ENCODE measurements around the gene NPY4R2. TPM values are rescaled to one million over a fixed set of nuclear protein-coding genes. Genes with fewer than 3 reads are reported as not detected.
"Not testable (repeated sequence)": the region's sequence is repeated elsewhere in the genome, so short reads cannot be mapped to it uniquely, and the experiment has no call there.

NPY4R2 gene
- total RNA-seq, 1 donor: not detected

GRCh38 chr10:47972077-47972476 is 53.6 kb downstream of the NPY4R2 start:
- DNase-seq (ENCODE audit: low read depth); H3K4me3 ChIP-seq (ENCODE audit: low read depth, low read length): not testable (repeated sequence)

Other genes with a start within 250 kb of the NPY4R2 start
- gene SYT15B, start 155.1 kb upstream of the NPY4R2 start, total RNA-seq: 0.32 TPM in 1 of 2 replicates, not detected in the other
- gene FAM25C, start 81.1 kb downstream of the NPY4R2 start, total RNA-seq: not detected in 2 replicates

Data from fibroblast of villous mesenchyme (primary cell).